HG02981 (cell line): ENCODE measurements around the gene CCDC9B.
A peak's percentile ranks its signal among the peaks of the same experiment; 100 is the strongest.

Experiments
- ATAC-seq: cut with Tn5 transposase; IDR thresholded peaks from one replicate; pipeline ENCODE4 v1.9.1; 2021; ENCODE audit warnings: mild to moderate bottlenecking, moderate library complexity; ENCODE audit not compliant: unreplicated experiment

Gene CCDC9B

DNA sequence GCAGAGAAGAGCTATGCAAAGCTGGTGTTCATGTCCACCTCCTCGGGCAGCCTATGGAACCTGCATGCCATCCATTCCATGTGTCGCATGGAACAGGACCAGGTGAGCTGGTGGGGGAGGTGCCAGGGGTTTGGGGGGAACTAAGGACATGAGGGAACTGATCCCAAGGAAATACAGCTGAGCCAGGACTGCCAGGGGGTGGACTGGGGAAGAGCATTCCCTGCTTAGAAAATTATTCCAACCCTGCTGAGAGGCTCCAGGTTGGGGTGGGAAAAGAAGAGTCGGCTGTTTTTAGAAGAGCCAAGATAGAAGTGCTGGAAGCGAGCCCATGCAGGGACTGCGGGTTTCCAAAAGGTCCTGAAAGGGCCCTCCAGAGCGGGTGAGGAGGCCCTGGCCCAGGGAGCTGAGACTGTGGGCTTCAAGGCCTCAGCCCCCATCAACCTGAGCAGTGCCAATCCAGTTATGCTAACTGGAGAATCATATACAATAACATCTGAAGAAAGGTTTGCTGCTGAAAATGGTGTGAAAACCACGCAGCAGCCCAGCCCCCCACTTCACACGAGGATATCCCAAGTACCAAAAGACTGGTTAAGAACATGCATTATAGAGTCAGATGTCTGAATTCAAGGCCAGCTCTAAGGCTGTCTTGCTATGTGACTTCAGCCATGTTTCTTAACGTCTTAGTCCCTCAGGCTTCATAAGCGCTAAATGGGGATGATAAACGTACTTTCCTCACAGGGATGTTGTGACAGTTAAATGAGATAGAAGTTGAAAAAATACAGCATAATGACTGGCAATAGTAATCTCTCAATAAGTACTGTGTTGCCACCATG, 25.1 kb upstream of the CCDC9B start:
- no peak for ATAC-seq

DNA sequence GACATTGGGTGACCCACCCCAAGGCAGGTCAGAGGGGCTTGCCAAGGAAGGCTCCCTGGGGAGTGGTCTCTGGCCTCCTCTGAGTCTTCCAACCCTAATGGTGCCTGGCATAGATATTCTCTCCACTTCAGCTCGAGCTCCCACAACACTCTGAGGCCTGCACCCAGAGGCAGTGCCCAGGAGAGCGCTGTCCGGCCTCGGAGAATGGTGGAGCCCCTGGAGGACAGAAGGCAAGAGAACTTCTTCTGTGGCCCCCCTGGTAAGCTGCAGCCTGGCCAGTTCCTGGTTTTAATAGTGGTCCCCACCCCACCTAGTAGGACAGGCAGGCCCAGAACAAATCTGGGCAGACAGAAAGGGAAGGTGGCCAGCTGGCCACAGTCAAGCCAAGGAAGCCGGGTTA, 24.3 kb upstream of the CCDC9B start:
- ATAC-seq = no peak

DNA sequence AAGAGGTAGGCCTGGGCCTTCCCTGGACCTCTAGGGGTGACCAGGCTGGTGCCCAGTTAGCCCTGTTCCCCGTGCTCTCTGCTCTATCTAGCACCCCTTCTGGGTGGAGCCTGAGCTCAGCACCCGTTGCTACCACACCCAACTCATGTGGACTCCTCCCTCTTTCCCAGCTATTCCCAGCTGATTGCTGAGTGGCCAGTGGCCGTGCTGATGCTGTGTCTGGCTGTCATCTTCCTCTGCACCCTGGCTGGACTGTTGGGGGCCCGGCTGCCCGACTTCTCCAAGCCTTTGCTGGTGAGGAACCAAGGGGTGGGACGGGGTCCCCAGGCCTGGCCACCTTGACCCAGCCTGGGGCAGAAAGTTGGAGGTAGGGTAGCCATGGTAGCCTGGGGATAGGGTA, 23.5 kb upstream of the CCDC9B start:
- no peak for ATAC-seq

DNA sequence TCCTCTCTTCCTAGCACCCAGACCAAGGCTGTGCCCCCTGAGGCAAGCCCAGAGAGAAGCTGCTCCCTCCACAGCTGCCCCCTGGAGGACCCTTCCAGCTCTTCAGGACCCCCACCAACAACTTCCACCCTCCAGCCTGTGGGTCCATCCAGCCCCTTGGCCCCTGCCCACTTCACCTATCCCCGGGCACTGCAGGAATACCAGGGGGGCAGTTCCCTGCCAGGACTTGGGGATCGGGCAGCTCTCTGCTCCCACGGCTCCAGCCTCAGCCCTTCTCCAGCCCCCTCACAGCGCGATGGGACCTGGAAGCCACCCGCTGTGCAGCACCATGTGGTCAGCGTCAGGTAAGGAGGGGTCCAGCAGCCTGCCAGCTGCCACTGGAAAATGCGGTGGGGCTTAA, 22.9 kb upstream of the CCDC9B start:
- no peak for ATAC-seq

DNA sequence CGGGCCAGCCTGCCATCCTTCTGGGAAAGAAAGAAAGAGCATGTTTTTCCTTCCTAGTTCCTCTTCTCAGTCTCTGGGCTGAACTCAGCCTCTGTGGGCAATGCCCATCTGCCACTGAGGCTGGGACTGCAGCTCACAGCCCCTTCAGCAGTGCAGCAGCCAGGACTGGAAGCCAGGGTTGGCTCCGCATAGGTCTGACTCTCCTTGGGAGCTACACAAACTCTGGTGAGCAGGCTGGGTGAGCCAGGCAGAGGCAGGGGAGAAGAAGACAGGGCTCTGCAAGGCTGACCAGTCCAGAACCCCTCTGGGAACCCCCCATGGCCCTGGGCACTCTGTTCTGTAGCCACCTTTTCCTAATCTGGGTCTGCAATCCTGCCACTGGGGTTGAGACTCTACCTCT, 20.9 kb upstream of the CCDC9B start:
- ATAC-seq = no peak

DNA sequence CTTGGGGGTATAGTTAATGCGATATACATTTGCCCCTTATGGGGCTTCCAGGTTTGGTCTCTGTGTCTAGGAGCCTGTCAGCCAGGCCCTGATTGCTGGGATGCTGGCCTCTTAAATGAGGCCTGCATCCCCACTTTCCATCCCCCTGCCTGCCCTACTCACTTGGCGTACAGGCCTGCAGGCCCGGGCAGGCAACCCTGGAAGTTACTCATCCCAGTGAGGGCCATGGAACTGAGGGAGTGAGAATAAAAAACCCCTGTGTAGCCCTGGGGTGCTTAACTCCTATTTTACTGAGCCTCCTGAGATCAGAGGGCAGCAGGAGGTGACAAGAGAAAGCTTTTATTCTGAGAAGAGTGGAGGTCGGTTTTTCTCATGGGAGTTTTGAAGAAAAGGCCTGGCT, 19.3 kb upstream of the CCDC9B start:
- no peak for ATAC-seq

DNA sequence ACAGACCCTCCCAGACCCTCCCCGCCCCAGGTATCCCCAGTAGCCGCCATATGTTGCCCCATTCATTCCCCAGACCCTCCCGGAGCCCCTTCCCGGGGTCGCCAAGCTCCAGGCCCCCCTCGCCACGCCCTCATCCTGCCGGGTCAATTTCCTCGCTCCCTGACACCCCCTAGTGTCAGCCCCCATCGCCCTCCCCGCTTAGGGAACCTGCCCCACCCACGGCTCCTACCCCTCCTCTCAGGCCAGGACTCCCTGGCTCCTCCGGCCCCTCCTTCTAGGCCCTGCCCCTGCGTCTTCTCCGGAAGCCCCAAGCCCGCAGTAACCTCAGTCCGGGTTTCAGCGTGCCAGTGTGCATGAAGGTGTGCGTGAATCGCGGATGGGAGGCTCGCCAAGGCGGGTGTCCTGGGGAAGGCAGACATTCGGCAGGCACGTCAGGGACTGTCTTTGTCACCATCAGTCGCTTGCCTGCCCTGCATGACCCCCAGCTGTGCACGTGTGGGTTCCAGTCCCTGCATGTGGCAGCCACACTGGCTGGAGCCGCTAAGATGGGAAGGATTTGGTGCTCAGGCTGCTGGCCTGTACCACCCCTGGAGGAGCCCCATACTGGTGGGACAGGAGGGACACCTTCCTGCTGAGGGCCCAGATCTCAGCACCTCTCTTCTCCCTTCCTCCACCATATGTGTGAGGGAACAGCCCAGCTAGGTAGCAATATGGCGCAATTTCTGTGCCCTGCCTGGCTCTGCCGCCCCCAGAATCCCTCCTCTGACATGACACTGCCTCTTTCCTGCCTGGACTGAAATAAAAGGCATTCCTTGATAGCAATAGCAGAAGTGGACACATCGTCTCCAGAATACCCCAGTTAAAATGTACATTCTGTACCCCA, 18.0 kb upstream of the CCDC9B start:
- no peak for ATAC-seq

DNA sequence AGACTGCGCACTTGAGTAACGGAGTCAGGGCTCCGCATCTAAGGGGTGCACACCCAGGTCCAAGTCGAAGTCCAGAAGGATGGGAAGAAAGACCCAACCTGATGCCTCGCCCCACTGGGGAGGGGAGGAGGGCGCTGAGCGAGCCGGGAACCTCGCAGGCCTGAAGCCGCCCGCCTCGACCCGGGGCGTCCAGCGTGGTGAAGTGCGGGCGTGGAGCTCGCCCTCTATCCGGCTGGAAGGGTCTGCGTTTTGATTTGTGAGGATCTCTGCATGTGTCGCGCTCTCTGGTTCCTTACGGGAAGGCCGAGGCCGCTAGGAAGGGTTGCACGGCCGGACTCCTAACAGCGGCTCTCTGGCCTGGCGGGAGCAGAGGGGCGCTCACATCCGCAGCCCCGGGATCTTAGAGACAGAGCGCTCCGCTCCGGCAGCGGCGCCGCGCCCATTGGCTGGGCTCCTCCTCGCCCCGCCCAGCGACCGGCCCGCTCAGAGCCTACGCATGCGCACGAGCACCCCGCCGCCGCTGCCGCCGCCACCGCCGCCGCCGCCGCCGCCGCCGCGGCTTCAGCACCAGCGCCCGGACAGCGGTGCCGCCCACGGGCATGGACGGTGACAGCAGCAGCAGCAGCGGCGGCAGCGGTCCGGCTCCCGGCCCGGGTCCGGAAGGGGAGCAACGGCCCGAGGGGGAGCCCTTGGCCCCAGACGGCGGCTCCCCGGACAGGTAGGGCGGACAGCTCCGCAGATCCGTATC, 17.2 kb upstream of the CCDC9B start, which contains the start of gene DISP2:
TSS of gene DISP2 (plus strand) at position 497 of the 748 bp plus-strand sequence. CDS start at position 600, 103 bp downstream.
- ATAC-seq = peak; percentile 78

DNA sequence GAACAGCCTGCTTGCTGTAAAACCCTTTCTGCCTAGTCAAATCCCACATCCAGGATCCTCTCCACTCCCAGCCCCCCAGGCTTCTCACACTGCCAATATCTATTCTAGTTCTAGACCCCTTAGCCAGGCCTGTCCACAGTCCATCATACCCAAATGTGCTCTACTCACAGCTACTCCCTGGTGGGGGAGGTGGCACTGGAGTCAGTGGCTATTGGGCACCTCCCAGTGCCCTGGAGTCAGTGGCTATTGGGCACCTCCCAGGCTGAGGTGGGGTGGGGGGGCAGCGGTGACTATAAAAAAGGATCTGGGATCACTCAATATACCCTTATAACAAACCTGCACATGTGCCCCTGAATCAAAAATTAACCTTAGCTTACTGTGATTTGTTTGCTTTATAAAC, 16.5 kb upstream of the CCDC9B start:
- no peak for ATAC-seq

DNA sequence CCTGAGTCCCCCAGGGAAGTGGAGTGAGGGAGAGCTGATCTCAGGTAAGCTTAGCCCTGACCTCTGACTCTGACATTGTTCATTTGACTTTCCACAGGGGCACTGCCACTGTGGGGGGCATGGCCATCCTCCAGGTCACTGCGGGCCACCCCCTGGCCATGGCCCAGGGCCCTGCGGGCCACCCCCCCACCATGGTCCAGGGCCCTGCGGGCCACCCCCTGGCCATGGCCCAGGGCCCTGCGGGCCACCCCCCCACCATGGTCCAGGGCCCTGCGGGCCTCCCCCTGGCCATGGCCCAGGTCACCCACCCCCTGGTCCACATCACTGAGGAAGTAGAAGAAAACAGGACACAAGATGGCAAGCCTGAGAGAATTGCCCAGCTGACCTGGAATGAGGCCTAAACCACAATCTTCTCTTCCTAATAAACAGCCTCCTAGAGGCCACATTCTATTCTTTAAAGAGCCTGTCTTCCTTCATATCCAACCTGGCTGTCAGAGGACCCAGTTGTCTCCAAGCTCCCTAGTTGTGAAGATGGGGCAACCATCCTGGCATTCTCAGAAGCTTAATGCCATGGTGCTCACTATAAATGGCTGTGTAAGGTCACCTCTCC, 15.3 kb upstream of the CCDC9B start:
- no peak for ATAC-seq

DNA sequence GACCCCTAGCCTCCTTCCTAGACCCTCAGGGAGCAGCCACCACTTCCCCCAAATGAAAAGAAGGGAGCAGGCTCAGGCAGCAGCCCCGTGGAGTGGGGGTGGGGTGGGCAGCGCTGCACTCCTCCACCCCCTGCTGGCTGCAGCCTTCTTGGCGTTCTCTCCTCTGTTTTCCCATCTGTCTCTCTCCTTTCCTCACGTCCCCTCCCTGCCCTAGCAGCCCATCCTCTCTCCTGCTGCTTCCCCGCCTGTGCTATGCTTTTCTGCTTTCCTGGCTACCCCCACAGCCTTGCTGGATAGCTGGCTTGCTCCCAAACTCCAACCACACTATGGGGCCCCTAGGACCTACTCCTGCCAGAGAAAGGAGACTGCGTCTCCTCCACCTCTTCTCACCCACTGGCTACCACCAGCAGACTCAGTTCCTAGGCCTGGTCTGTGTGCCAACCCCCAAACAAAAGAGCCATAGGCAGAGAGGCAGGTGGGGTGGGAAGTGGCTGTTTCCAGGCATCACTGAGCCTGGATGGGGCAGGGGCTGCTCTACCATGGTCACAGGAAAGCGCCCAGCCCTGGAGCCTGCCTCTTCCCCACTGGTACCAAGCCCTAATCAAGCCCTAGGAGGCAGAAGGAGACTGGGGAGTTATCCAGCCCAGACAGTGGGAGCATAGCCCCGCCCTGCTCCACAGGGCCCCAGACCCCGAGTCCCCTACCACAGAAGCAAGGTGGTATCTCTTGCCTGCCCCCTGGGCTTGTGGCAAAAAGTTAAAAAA, 13.9 kb upstream of the CCDC9B start:
- ATAC-seq = no peak

DNA sequence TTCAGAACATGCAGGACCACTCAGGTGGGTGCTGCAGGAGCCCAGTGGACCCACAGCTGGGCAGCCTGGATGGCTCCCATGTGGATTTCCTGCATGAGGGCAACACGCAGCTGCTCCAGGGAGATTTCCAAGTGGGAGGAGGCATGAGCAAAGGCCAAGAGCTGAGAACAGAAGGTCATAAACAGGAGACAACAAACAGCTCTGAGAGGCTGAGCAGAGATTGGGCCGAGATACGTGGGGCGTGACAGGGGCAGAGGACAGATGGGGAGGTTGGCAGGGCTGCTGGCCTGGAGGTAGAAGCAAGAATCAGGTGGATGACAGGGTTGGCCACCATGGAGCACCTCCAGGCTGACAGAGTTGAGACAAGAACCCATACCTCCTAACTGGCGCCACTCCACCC, 13.0 kb upstream of the CCDC9B start:
- ATAC-seq = no peak

DNA sequence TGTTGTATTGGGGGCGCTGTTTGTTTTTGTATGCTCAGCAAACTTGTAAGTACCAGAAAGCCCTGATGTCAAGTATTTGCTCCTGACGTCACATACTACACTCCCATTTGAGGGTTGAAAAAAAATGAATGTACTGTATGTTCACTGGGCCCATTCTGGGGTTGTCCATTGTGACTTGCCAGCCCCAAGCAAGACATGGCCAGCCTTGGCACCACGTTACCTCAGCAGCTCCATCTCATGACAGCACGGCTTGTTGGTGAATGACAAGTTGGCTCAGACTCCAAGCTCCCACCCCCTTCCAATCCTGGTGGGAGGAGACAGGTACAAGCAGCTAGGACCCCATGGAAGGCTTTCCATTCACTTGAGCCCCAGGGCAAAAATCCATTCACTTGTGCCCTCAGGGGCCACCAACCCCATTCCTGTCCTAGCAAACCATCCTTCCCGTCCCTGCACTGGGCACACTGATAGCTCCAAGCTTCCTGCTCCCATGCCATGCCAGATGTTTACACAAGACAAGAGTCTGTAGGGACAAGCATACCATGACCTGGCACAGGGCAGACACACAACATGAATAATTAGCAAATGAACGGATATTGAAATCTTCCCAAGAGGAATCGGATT, 11.7 kb upstream of the CCDC9B start:
- ATAC-seq = no peak

DNA sequence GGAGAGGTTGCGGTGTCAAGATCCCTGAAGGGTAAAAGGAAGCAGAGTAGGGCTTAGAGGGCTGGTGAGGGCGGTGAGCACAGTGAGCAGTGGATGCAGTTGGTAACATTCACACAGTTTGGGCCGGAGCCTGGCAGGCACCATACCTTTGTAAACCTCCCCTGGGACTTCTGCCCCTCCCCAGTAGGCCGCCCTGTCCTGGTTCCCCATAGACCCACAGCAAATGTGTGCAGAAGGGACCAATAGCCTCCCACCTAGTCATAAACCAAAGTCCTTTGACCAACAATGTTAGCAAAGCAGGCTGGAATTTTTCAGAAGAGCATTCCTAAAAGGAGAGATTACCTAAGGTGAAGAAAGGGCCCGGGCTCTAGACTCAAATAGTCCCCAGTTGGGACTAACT, 8.4 kb upstream of the CCDC9B start:
- ATAC-seq = no peak

DNA sequence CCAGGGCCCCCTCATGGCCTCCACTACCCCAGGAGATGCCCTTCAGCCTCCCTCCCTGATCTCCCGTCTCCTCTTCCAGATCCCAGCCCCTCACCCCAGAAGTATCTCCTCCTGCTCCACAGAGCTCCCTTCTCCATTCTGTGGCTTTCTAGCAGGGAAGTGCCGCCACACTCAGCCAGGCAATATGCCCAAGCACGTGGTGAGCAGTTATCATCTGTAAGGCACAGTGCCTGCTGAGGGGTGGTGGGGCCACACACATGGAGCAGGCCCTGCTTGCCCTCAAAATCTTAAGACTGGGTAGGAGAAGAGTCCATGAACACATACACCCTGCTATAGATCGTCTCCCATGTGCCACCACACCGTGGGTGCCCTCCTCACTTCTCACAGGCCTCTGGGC, 7.7 kb upstream of the CCDC9B start:
- ATAC-seq = no peak

DNA sequence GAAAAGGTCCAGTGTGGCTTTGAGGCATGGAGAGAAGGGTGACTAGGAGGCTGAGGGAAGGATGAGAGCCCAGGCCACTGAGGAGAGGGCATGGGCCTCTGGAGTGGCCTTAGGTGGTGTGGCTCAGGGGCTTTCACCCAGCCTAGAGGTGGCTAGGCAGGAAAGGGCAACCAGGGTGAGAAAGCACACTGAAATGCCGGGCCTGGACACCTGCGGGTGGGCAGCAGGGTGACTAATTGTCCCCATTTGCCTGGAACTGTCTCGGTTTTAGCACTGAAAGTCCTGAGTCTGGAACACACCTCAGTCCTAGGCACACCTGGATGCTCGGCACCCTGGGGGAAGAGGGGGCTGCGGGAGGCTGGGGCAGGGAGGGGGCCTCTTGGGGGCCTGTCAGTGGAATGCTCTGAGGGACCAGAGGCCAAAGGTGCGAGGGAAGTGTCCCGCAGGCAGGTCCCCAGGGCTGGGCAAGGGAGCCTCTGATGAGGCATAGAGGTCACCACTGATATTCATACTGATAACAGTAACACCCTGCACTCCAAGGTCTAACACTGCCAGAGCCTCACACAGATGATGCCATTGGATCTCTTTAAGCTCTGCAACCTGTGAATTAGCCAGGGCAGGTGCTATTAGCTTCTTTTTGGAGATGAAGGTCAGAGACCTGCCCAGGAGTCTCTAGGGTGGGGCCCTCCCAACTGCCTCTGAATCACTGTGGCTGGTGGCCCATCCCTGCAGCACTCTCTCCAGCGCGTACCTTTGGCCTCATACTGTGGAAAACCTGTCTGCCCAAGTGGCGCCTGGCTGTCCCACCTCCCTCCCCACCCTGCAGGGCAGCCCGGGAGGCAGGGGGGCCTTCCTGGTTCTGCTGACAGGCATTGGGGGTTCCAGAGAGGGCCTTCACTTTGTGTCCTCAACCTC, 7.1 kb upstream of the CCDC9B start:
- no peak for ATAC-seq

DNA sequence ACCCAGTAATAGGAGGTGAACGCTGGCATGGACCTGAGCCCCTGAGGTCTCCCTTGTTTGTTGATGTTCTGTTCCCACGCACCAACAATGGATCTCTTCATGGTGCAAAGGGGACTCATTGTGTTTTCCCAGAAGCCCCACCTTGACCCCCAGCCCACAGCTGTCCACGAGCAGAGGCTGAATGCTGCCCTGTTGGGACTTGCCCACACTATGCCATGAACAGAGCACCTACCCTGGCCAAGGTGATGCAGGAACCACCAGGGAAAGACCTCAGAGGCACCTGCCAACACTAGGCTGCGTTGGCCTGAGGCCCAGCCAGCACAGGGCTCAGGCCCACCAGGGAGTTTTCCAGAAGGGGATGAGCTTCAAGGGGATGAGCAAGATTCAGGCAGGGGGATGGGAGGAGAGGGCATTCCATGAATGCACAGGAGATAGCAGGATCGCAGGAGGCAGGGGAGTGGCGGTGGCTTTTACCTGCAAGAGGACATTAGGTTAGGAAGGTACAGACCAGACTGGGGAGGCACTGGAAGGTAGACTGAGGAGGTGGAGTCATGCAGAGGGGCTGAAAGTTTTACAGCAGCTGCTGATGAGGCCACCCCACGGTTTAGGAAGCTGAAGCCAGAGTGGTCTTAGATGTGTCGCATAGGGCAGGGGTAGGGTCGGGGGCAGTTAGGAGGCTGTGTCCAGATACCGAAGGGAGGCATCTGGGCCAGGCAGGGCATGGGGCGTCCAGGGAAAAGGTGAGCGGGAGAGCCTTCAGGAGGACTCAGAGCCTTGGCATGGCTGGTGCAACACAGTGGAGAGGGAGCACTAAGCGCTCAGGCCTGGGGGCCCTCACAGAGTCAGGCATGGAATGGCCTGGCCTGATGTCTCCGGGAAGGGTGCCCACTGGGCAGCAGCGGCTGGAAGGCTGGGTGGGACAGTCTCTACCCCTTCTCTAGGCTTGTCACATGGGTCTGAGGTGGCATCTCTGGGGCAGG, 6.1 kb upstream of the CCDC9B start:
- ATAC-seq = no peak
